ENCODE data around the gene CHD5. TPM values are rescaled to one million over a fixed set of nuclear protein-coding genes. Genes with fewer than 3 reads are reported as not detected.
A peak's percentile ranks its signal among the peaks of the same experiment; 100 is the strongest.

The CHD5 gene
- total and polyA plus RNA-seq, 2 of the 13 experiments (the other 11 are each of a cell fraction or from before 2014, with no cell fraction given), result 0.02 to 0.21 TPM

- TF ChIP-seq ZBTB44 (CRISPR knock-in tag; IDR thresholded peaks at IDR 0.05) (no peak), CENPX (CRISPR knock-in tag; IDR thresholded peaks at IDR 0.05) (no peak), FOXC1 (CRISPR knock-in tag; IDR thresholded peaks at IDR 0.05; ENCODE audit: borderline replicate concordance) (no peak; the same call in 1 of the 2 replicates), ZBTB1 (CRISPR knock-in tag; IDR thresholded peaks at IDR 0.05; ENCODE audit: borderline replicate concordance) (no peak), RORA (CRISPR knock-in tag; IDR thresholded peaks at IDR 0.05) (no peak), ZNF672 (CRISPR knock-in tag; IDR thresholded peaks at IDR 0.05) (no peak), ZNF556 (CRISPR knock-in tag; IDR thresholded peaks at IDR 0.05; ENCODE audit: borderline replicate concordance) (peak; percentile 86; the same call in 1 of the 2 replicates), CENPT (CRISPR knock-in tag; IDR thresholded peaks at IDR 0.05; ENCODE audit: low read depth) (peak; percentile 62; the same call in 1 of the 2 replicates), MYC (CRISPR knock-in tag; IDR thresholded peaks at IDR 0.05; ENCODE audit: borderline replicate concordance) (peak; percentile 99), ZNF460 (CRISPR knock-in tag; IDR thresholded peaks at IDR 0.05; ENCODE audit: borderline replicate concordance) (no peak), RARG (CRISPR knock-in tag; IDR thresholded peaks at IDR 0.05; ENCODE audit: low read depth) (0 out of 2 replicates have a peak, but pooled peaks have one; percentile 67), GMEB1 (CRISPR knock-in tag; IDR thresholded peaks at IDR 0.05; ENCODE audit: borderline replicate concordance) (peak; percentile 99), ZNF572 (CRISPR knock-in tag; IDR thresholded peaks at IDR 0.05) (0 out of 2 replicates have a peak, but pooled peaks have one; percentile 39), AGO2 (optimal IDR thresholded peaks at IDR 0.05; ENCODE audit: low read depth, low read length) (peak; percentile 95), CEBPG (CRISPR knock-in tag; IDR thresholded peaks at IDR 0.05) (no peak; the same call in none of the 2 replicates), SRF (IDR thresholded peaks at IDR 0.05; ENCODE audit: low read depth, low read length) (peak; percentile 97), POLR2AphosphoS2 (IDR thresholded peaks at IDR 0.05; ENCODE audit: low read depth, low read length) (0 out of 2 replicates have a peak, but pooled peaks have one; percentile 64), MAFK (conservative IDR thresholded peaks at IDR 0.05 in 1 of 2, IDR thresholded peaks at IDR 0.05 in 1 of 2; ENCODE audit: low read length in 2 of 2) (0 out of 4 replicates have a peak, but pooled peaks of 1 of the 2 experiments have one; percentile 3), CCAR2 (optimal IDR thresholded peaks at IDR 0.05; ENCODE audit: low read depth, low read length) (peak; percentile 48), GABPA (IDR thresholded peaks at IDR 0.05; ENCODE audit: low read depth, low read length) (no peak), GABPA (CRISPR knock-in tag; IDR thresholded peaks at IDR 0.05; ENCODE audit: low read depth) (peak; percentile 68), ZNF143 (CRISPR knock-in tag; IDR thresholded peaks at IDR 0.05) (peak; percentile 94), ZSCAN5A (CRISPR knock-in tag; IDR thresholded peaks at IDR 0.05; ENCODE audit: borderline replicate concordance) (no peak), TAF1 (CRISPR knock-in tag; IDR thresholded peaks at IDR 0.05) (peak; percentile 98), ARID2 (CRISPR knock-in tag; IDR thresholded peaks at IDR 0.05; ENCODE audit: borderline replicate concordance) (0 out of 2 replicates have a peak, but pooled peaks have one; percentile 26)
These were observed 19.4 kb upstream of the CHD5 start, which contains the start of gene RPL22 (continued) for GRCh38 chr1:6199298-6200187.

Data from HepG2 (cell line).